ENCODE measurements around the gene ACAD9. TPM values are rescaled to one million over a fixed set of nuclear protein-coding genes. Genes with fewer than 3 reads are reported as not detected.

The ACAD9 gene
- total and polyA plus RNA-seq, 9 of the 15 experiments (the other 6 are each of a cell fraction or from before 2014, with no cell fraction given), result 10.2 to 32.6 (median 22.8) TPM

GRCh38 chr3:128848936-128849335, 30.5 kb upstream of the ACAD9 start:
- Histone ChIP-seq H3K79me2 (ENCODE audit: control insufficient read depth, insufficient read depth, low read length) (no peaks in the 10 kb centered on the region), H3K27ac (ENCODE audit: extremely low read depth, low read depth, low read length) (no peak overlapping the region), H3K9me3 (replicated peaks; ENCODE audit: control insufficient read depth, insufficient read depth, low read depth, low read length) (peaks cover 4% of the 10 kb centered on the region), H3K36me3 (ENCODE audit: control insufficient read depth, insufficient read depth, low read length) (no peaks in the 10 kb centered on the region), H3K4me2 (ENCODE audit: insufficient read depth, low read length) (no peak overlapping the region), H4K20me1 (replicated peaks; ENCODE audit: control insufficient read depth, insufficient read depth, low read length) (no peaks in the 10 kb centered on the region), H3K27me3 (ENCODE audit: control insufficient read depth in 2 of 2, insufficient read depth in 2 of 2, low read length in 2 of 2) (no peaks in the 10 kb centered on the region), H3K9ac (ENCODE audit: insufficient read depth in 1 of 2, low read depth in 2 of 2, low read length in 2 of 2) (no peak overlapping the region), H3K4me3 (no peak overlapping the region), H3K9me1 (ENCODE audit: control insufficient read depth, insufficient read depth, low read length) (no peaks in the 10 kb centered on the region), H3K4me1 (replicated peaks in 1 of 2; ENCODE audit: control insufficient read depth in 2 of 2, insufficient read depth in 2 of 2, low read length in 2 of 2) (peaks cover 13 to 36% of the 10 kb centered on the region in 2 experiments; a peak in 4 of 5 replicates), H2AFZ (ENCODE audit: low read depth, low read length) (no peak overlapping the region)
- FAIRE-seq (no peak), ATAC-seq (no peak), DNase-seq (ENCODE audit: extremely low read depth in 1 of 4, low spot score in 3 of 4) (no peak)
- ChIA-PET POLR2A (interaction anchor here (0.6 kb wide), 1 partner anchor 41 kb away, joined by 3 read pairs; no protein-coding TSS in a partner anchor), CTCF (ENCODE audit: low intra/inter-chr PET ratio) (no interaction called here)
- 64% methylated on average over 10 of the region's 13 CpGs for whole genome bisulfite sequencing (ENCODE audit: insufficient coverage, low coverage, missing lambda C conversion rate)
- in situ Hi-C loops (cut with MboI) (no loop called here), intact Hi-C loops (cut with micrococcal nuclease) (loop anchor here (5.0 kb wide), 2 partner anchors 47 to 167 kb away; no protein-coding TSS in a partner anchor)
- no TSS peak for BruUV-seq (replicated peaks)
- TF ChIP-seq ATF3 (IDR thresholded peaks at IDR 0.05) (no peak), ATF3 (CRISPR knock-in tag; conservative IDR thresholded peaks at IDR 0.05) (no peak), KHSRP (IDR thresholded peaks at IDR 0.05) (no peak), ZNF518B (CRISPR knock-in tag; IDR thresholded peaks at IDR 0.05) (no peak), ZNF766 (CRISPR knock-in tag; conservative IDR thresholded peaks at IDR 0.05) (no peak), ZBTB40 (IDR thresholded peaks at IDR 0.05) (no peak), ZBTB40 (CRISPR knock-in tag; IDR thresholded peaks at IDR 0.05) (no peak)
